AG09309 (cell line): ENCODE data around the gene GPNMB.

Source experiments
- DNase-seq: peaks from one replicate; pipeline ENCODE4 v3.0.0-alpha.2; 2010; ENCODE audit warnings: low read depth
- H3K4me3 ChIP-seq: 2 replicates; pipeline ENCODE4 v1.5.1; 2011; ENCODE audit warnings: mild to moderate bottlenecking, low read depth, low read length, moderate library complexity; ENCODE audit not compliant: control insufficient read depth
- TF ChIP-seq, protein P1 (sequence below): IDR thresholded peaks from 2 replicates; pipeline ENCODE4 v1.5.1; 2011; ENCODE audit warnings: mild to moderate bottlenecking, low read depth, low read length, inconsistent platforms; ENCODE audit not compliant: insufficient read depth, control insufficient read depth; ENCODE audit errors: missing control alignments

The GPNMB gene

DNA sequence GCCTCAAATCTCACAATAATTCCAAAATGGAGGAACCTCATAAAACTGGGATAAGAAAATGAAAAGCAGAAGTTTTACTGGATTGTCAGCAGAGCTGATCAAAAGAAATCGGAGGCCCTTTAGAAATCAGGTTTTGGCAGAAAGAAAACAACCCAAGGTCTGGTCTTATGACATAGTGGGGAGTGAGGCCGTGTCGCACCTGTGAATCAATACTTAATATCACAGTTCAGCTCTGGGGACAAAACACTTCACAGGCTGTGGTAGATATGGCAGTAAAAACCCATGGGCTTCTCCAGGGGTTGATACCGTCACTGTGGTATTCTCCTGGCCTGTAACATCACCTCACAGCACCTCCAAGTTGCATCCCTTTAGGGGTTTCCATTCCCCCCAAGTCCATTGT is 46.0 kb downstream of the GPNMB start:
- H3K4me3 ChIP-seq: no peak overlapping the region
- no peak for DNase-seq
- TF ChIP-seq, protein P1, sequence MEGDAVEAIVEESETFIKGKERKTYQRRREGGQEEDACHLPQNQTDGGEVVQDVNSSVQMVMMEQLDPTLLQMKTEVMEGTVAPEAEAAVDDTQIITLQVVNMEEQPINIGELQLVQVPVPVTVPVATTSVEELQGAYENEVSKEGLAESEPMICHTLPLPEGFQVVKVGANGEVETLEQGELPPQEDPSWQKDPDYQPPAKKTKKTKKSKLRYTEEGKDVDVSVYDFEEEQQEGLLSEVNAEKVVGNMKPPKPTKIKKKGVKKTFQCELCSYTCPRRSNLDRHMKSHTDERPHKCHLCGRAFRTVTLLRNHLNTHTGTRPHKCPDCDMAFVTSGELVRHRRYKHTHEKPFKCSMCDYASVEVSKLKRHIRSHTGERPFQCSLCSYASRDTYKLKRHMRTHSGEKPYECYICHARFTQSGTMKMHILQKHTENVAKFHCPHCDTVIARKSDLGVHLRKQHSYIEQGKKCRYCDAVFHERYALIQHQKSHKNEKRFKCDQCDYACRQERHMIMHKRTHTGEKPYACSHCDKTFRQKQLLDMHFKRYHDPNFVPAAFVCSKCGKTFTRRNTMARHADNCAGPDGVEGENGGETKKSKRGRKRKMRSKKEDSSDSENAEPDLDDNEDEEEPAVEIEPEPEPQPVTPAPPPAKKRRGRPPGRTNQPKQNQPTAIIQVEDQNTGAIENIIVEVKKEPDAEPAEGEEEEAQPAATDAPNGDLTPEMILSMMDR: no peak

DNA sequence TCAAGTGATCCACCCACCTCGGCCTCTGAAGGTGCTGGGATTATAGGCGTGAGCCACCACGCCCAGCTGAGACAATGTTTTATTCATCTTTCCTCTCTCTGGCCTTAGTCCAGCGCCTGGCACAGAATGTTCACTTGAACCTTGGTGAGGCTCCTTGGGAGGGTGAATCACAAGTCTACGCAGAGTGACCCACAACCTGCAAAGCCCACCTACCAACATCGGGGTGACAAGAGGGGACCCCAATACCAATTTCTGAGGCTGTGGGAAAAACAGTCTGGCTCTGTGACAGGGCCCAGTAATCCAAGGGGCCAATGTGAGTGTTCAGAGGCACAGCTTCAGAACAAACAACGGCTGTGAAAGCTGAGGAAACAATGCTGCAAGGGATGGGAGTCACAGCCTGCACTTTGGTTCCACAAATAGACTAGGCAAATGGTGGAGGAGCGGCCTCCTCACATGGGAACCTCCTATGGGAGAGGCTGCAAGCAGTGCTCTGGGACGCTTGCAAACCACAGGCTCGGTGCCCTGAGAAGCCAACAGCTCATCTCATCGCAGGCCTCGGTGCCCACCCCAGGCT is 47.0 kb downstream of the GPNMB start:
- H3K4me3 ChIP-seq: no peak overlapping the region
- DNase-seq: no peak
- TF ChIP-seq, protein P1: no peak

DNA sequence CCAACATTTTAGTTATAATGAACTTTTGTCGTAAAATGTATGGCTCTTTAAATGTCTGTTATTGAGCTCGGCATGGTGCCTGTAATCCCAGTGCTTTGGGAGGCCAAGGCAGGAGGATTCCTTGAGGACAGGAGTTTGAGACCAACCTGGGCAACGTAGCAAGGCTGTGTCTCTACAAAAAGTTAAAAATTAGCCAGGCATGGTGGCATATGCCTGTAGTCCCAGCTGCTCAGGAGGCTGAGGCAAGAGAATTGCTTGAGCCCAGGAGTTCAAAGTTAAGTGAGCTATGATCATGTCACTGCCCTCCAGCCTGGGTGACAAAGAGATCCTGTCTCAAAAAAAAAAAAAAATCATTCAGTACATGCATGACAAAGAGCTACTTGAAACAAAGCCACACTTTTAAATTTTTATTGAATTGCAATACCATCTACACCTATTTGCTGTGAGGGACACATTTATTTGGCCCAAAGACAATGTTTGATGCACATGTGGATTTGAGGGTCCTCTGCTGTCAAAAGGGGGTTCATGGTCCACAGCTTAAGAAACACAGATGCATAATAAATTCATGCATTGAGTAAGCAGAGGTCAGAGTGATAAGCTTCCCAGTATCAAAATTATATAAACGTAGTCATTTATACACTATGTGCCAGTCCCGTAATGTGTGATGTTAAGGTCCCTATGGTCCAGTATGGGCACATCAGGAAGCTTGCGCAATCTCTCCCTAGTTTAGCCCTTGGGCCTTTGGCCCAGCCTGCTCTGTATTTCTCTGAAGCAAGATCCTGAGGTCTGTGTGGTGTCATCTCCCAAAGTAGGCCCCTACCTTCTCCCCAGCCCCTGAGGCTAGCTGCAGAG is 48.2 kb downstream of the GPNMB start:
- TF ChIP-seq, protein P1: no peak
- DNase-seq: no peak
- no peak overlapping the region for H3K4me3 ChIP-seq

DNA sequence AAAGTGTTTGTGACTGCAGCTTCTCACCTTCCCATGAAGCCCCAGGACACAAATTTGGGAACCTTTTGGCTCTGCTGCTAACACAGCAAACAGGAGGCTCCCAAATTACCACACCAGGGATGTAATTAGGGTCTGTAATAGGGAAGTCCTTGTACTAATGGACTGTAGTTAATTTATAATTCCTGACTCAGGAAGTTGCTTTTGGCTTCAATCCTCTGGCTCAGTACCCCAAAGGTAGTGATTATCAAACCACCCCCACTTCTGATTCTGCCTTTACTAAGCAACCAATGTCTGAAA is 48.8 kb downstream of the GPNMB start:
- DNase-seq: no peak
- TF ChIP-seq, protein P1: no peak
- H3K4me3 ChIP-seq: no peak overlapping the region

DNA sequence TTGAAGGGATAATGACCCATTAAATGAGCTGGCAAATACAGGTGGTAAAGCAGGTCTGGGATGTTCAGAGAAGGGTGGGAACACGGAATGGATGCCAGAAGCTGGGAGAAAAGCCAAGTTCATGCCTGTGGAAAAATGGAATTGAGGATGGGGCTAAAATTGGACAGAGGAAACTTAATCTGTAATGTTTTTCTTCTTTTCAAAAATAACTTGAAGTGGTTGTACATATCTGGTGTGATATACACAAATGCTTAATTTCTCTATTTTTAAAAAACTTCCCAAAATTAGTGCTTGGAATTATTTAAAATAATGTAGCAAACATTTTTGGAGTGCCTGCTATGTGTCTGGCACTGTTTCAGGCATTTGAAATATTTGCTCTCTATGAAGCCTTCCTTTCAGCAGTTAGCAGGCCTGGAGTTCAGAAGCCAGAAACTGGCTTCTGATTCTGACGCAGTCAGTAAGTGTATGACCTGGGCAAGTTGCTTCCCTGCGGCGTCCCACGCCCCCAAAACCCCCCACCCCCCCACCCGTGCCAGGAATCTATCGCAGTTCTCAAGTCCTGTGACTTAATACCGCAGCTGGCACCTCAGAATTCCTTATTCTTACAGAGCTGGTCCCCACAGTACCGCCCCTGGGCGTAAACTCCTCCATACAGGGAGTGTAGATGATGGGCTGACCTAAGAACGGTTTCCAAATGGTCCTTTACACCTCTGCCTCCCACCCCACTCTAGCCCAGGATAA is 51.7 kb downstream of the GPNMB start:
- no peak overlapping the region for H3K4me3 ChIP-seq
- no peak for DNase-seq
- TF ChIP-seq, protein P1: no peak

DNA sequence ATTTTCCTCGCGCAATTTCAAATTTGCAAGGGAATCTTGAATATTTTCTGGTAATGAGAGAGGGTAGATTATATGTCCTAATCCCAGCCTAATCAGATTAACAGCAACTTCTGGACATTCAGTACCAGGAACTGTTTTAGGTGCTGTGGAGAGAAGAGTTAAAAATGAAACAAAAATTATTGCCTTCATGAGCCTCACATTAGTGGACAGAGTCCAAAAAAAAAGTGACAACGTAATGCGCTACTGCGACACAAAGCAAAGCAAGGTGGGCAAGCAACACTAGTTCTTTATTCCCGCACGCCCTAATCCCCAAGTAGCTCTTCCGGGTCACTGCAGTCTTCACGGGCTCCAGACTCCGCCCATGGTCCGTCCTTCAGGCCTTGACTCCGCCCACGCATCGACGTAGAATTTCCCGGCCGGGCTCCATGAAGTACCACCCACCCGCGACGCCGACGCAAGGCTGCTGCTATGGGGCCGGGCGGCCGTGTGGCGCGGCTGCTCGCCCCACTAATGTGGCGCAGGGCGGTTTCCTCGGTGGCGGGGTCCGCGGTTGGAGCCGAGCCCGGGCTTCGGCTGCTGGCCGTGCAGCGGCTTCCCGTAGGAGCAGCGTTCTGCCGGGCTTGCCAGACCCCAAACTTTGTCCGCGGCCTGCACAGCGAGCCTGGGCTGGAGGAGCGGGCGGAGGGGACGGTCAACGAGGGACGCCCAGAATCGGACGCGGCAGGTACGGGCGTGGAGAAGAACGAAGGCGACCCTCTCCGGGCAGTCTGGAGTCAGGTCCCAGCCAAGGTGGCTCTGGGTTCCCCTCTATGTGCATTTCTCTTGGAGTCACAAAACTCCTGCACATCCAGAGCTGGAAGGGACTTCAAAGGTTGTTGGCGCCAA is 52.6 kb downstream of the GPNMB start, which contains the start of gene MALSU1:
MALSU1 (plus strand) TSS at position 455 of the 885 bp plus-strand sequence; CDS start at position 469, 14 bp downstream.
- peak; percentile 81 for DNase-seq
- TF ChIP-seq, protein P1: no peak
- peak within 1 kb of the TSS; percentile 85 for H3K4me3 ChIP-seq
